NCI-H187 treated with DMSO at 0.1 percent for 48 hours (cell line): ENCODE results near the gene C2CD3.

Experiments used
- DNase-seq: peaks from one replicate; lab custom pipeline; 2025; lab: John Stamatoyannopoulos, UW

C2CD3 gene

DNA sequence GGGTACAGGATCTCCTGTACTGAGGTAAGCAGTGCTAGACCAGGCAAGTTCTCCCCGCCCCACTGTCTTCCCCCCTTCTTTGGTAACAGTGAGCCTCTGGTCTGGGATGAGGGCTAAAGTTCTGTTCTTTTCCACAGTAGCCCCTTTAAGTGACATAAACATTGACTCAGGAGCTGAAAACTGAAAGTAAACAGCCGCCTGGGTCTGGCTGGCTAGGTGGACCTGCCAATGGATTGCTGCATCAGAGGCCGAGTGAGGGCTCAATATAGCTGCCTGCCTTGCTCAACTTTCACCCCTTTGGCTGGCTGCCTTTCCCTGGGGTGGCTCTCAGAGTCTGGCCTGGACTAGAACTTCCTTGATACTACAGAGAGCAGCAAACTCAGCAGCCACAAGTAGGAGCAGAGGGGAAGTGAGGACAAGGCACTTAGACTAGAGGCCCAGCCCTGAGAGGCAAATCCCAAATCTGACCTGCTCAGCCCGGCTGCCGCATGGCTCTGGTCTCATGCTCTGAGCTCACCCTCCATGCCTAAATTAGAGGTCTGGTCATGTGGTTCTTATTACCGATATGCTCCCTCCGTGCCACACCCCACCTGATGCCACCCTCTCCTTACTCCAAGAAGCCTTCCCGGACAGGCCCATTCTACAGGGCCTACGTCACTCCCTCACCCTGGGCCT is 152.3 kb downstream of the C2CD3 start:
- no peak for DNase-seq

DNA sequence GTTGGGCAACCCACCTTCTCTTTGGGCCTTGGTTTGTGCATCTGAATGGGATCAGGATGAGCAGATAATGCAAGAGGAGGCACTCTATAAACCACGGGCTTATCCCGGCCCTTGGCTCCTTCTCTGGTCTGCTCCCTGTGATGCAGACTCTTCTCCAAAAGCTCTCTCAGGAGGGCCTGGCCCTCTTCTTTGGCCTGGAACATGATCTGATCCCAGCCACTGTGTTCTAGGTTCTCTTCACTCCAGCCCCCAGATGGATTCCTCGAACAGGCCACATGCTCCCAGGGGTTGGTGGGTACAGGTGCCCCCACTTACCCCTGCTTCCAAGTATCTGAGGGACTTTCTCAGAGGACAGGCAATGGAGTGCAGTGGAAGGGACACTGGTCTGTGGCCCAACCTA is 153.2 kb downstream of the C2CD3 start:
- DNase-seq = no peak

DNA sequence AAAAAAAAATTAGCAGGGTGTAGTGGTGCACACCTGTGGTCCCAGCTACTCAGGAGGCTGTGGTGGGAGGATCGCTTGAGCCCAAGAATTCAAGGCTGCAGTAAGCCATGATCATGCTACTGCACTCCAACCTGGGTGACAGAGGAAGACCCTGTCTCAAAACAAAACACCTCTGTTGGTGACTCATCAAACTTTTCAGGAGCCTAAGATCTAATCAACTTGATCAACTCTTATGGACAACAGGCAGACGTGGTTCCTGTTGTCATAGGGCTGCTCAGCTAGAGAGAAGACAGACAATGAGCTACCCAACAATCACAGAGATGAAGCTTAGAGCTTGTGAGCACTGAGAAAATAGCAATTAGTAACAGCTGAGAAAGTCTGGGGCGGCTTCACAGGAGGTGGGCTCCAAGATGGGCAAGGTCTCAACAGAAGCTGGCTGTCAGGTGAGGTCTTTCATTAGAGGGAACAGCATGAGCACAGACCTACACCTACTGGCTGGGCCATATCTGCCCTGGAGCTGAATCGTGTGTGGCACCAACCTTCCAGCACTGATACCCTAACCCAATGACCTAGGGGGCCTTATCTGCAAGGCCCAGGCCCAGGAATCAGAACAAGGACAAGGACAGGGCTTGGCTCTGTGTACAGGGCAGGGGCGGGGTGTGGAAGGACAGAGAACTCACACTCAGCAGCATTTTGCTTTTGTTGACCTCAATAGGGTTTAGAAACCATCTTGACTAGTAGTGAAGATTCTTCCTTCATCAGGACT is 154.7 kb downstream of the C2CD3 start:
- no peak for DNase-seq

DNA sequence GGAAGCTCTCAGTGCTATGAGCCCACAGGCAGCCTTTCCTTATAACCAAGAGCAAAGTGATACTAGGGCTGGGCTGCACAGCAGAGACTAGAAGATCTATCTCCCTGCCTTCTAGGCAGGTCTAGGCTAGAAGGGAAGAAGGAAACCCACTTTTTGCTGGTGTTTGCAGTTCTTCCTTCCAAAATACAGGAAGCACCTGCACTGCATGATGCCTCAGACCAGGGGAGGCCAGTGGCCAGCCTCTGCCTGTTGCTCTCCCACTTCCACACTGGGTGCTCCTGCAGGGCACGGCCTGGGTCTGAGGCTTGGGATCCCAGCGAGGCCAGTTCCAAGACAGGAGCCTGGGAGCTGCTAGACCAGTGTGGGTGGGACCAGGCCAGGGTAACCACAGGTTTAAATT is 155.9 kb downstream of the C2CD3 start:
- DNase-seq = no peak

DNA sequence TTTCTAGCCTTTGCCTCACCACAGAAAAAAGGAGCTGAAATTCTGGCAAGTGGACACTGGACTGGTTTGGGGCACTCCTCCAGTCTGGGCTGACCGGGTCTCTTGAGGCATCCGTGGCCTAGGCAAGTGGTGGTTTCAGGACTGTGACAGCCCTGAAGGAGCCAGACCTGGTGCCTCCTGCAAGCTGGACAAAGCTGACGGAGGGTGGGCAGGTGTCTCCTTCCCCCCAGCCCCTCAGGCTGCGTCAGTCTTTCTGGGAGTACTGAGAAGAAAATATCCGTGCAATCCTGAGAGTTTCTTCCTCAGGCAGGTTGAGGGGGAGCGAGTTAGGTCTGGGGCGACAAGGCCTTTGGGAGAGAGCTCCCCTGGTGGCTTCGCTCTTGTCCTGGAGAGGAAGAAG is 157.7 kb downstream of the C2CD3 start:
- no peak for DNase-seq

DNA sequence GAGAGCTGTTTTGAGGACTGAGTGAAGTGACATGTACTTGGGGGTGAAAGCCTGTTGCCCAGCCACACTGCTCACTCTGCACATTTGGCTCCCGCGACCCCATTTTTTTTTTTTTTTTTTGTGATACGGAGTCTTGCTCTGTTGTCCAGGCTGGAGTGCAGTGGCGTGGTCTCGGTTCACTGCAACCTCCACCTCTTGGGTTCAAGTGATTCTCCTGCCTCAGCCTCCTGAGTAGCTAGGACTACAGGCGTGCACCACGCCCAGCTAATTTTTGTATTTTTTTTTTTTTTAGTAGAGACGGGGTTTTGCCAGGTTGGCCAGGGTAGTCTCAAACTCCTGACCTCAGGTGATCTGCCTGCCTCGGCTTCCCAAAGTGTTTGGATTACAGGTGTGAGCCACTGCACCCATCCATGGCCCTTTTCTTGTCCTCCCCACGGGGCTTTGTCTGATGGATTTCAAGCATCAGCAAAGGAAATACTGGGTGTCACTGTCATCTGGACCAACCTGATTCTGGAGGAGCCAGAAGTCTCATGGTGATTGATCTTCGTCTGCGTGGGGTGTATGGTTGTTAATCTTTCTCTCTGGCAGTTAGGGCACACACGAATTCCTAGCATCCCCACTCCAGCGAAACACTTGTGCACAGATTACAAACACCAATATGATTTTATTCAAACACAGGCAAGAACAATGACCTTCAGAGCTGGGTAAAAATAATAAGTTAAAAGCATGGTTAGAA is 158.6 kb downstream of the C2CD3 start:
- no peak for DNase-seq

DNA sequence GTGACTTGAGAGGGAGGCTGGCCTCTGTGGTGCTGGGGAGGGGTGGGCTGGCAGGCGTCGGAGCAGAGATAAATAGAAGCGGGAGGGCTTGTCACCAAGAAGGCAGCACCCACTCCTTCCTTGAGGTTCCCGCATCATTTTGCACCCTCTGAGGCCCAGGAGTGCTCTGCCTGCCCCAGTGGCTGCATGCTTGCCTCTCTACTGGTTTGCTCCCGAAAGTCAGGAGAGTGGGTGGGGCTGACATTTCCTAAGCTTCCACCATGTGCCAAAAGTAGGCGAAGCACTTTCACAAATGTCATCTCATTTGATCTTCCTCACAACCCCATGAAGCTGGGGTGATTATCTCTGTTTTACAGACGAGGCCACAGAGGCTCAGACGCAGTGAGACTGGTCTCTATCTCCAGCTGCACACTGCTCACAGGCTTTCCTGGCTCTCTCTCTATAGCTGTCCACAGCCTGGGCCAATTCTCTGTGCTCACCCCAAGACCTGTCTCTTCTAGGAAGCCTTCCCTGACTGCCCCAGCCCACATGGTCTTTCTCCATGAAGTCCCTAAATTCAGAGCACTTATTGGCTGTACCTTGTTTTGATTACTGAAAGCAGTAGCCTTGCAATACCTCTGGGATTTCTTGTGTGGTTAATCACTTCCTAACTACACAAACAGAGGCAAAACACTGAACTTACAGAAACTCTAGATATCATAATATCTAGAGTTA is 159.3 kb downstream of the C2CD3 start:
- no peak for DNase-seq

DNA sequence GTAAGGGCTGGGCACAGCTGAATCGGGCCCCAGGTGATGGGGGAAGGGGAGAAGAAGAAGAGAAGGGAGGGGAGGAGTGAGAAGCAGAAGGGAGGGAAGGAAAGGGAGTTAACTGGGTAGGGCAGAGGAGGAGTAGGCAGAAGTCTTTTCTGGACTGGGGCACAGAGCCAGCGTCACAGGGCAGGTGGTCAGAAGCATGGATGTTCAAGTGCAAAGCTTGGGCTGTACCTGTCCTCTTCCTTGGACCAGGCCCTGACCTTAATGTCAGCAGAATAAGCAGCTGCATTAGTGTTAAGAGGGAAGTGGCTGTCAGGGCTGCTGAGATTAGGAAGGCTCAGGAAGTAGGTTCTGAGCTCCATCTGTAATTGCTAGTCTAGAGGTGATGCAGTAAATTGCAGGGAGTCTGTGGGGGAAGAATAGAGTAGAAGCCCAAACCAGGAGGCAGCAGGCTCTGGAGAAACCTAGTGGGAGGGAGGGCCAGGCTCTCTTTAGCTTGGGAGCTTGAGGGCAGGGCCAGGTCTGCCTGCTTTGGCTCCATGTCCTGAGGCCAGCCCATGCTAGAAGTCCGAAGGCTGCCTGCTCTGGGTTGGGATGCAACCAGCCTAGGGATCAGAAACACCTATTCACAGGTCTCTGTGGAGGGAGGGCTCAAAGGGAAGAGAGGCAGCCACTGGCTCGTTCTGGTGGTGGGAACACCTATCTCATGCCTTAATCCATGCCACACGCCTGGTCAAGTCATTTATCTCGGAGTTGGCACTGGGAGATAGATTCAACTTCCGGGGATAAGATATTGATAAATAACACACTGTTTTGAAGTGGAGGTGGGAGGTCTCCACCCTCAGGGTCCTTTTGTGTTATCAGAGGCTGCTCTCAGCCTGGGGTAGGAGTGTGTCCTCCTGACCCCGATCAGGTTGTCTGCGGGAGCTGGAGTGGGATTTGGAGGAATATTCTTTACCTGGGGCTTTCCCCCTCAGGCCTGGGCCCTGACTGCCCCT is 160.2 kb downstream of the C2CD3 start:
- DNase-seq = no peak

DNA sequence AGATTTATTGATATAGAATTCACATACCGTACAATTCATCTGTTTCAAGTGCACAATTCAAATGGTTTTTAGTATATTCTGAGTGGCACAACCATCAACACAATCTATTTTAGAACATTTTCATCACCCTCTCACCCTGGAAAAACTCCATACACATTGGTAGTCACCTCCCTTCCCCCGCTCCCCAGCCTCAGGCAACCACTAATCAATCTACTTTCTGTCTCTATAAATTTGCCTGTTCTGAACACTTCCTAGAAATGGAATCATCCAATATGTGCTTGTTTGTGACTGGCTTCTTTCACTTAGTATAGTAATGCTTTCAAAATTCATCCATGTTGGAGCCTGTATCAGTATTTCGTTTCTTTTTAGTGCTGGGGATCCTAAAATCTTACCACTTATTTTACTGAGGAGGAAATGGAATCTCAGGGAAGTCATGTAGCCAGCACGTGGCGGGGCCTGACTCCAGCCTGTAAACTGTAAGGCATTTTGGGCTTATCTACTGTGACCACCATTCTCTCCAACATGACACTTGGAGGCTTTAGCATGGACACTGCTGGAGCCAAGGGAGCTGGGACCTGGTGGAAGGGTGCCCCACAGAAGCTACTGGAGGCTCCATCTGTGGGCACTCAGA is 161.0 kb downstream of the C2CD3 start:
- DNase-seq = no peak

DNA sequence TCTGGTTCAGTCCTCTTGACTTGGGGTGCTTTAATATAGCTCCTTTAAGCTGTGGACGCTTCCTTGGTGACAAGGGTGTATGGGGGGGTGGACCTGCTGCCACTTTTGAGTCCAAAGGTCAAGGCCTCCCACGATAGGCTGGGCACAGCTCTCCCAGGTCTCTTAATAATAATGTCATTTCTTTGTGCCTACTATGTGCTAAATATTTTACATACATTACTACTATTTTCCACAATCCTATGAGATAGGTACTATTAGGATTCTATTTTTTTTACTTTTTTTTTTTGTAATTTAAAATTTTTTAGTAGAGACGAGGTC is 161.6 kb downstream of the C2CD3 start:
- no peak for DNase-seq

DNA sequence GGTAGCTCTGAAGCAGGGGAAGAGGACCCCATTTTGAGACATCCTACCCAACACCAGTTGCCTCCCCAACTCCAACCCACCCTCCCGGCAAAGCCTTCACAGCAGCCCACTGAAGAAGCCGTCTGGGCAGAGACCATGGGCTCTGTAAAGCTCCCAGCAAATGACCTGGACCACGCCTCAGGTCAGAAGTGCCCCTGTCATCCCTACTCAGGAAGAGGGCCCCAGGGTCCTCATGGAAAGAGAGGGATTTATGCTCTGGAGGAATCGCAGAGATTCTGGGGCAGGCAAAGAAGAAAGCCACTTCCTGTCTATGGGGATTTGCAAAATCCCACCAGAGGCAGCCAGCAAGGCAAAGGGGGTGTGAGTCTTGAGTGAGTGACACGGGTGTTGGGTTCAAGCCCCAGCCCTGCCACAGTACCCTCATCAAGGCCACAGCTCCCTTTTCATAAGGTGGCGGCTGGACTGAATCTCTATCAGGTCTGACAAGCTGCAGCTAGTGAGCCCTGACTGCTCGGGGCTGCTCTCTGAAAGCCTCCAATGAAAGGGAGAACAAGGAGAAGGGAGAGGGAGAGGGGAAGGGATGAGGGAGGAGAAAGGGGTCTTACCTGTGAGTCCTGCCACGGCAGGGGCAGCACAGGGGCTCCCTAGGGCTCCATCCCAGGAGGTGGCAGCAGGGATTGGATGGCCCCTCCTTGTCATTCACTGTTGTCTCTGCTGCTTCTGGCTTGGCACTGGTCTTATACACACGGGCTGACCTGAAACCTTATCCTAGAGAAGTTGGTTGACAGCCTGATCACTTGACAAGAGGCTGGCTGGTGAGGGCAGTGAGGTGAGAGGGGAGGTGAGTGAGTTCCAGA is 162.2 kb downstream of the C2CD3 start, which contains the start of gene UCP3:
TSS of gene UCP3 (minus strand) at position 713 of the 857 bp plus-strand sequence. CDS start 2,043 bp downstream, outside the sequence.
- DNase-seq = no peak

DNA sequence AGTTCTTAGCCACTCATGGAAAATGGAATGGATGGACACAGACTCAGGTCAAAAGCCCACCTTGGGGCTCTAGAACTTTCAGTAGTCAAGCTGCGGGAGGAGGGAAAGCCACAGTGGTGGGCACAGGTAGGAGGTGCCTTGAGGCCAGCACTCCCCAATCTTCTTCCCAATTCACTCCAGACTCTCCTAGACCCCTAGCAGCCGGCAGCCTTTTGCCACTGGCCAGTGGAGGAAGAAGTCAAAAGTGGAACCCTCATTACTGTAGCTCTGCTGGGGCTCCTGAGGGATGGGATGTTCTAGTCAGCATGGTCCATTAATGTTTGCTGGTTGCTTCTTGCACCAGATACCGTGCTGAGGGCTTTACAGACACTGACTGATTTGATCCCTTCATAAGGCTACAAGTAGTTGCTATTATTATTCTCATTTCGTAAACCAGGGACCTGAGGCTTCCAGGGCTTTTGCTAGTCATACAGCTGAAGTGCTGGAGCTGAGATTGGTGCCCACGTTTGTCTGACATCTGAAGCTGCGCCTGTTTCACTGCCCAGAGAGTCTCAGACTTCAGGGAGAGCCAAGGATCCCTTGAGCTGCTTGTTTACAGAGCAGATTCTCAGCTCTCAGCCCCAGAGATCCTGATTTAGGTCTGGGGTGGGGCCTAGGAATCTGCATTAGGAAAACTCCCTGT is 163.0 kb downstream of the C2CD3 start:
- no peak for DNase-seq

DNA sequence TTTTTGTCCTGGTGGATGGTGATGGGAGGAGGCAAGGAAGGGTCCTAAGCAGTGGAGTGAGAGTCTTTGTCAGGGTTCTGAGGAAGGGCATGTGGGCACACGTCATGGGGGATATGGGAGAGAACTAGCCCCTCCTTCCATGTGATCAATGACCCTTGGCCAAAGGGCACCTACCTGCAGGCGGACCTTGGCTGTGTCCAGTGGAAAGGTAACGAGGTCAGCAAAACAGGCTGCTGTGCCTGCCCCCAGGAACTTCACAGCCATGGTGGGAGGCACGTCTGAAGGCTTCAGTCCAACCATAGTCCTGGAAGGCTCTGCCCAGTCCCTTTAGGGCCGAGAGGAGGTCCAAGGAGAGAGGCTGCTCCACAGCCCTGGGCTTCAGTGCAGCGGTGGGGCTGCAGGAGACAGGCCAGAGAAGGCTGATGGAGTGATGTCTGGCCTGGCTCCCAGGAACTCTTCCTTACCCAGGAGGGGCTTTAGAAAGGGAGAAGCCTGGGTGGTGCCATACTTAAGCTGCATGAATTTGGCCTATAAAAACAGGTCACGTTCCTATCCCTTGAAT is 164.0 kb downstream of the C2CD3 start:
- no peak for DNase-seq

DNA sequence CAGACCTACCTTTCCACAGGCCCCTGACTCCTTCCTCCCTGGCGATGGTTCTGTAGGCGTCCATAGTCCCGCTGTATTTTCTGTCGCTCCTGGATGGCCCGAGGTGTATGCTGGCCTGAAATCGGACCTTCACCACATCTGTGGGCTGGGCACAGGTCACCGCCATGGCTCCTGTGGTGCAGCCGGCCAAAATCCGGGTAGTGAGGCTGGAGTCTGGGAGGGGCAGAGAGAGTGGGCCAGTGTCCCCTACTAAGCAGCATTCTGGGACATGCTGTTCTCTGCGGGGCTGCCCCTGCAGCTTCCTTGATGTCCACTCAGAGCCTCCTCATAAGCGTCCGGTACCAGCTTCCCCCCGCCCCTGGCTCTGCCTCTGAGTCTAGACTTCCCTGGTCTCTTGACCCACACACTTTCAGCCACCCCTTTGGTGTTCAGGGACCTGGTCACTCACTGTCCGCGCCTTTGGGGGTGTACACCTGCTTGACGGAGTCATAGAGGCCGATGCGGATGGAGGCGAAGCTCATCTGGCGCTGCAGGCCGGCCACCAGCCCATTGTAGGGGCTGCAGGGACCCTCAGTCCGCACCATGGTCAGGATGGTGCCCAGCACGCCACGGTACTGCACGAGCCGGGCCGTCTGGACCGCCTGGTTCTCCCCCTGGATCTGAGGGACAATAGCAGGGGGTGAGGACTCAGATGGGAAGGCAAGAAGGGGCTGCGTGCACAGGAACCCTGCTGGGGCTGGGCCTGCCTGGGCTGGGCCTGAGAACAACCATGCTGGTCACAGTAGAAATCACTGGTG is 164.9 kb downstream of the C2CD3 start:
- DNase-seq = no peak

DNA sequence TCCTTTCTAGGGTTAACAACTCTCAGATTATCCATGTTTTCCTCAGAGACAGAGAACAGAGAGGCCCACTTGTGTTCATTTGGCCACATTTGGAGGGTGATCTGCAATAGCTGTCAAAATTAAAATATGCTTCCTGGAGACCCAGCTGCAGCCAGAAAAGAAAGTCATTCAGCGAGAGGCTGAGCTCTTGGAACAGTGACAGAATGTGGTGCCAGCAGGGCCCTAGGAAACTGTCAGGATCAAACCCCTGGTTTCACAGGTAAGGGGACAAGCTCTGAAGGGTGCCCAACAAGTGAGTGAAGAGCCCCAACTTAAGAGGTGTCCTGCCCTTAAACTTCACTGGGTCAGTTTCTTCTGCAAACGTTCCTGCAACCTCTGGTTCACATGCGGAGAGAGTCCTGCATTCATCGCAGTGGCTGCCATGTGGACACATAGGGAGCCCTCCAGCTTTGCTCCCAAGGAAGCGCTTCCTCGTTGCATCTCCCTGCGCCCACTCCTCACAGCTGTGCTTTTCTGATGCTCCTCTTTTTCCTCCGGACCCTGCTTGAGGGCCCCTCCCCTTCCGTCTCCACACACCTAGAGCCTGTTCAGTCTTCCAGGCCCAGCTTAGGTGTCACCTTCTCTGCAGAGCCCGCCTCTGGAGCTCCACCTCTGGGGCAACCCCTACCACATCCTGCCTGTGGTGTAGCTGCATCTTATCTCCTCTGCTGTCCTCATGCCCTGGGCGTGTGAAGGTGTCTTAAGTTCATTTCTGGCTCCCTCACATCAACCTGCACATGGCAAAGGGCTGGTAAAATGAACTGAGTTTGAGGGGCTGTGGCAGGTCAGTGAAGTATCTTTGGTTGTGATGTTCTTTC is 165.8 kb downstream of the C2CD3 start:
- DNase-seq = no peak

DNA sequence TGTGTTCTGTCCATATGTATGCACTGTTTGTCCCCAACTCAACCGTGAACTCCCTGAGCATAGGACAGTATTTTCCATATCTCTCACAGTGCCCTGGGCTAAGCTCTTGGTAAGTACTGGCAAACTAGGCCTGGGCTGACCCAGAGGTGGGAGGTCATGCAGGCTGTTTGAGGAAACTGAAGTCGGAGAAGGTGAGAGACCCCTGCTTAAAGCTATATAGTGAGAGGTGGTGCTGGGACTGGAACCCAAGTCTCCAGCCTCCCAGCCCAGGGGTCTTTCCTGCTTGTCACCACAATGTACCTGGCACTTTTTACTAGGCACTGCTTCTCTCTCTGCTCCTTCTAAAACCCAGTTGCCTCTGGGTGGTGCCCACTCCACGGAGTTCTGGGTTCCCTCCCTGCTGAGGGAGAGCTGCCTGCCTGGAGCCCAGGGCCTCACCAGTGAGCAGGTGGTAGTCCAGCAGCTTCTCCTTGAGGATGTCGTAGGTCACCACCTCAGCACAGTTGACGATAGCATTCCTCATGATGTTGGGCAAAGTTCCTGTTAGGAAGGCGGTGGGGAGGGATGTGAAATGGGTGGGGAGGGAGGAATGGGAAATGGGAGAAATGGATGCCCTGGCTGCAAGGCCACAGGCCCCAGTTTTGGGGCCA is 166.6 kb downstream of the C2CD3 start:
- DNase-seq = no peak

DNA sequence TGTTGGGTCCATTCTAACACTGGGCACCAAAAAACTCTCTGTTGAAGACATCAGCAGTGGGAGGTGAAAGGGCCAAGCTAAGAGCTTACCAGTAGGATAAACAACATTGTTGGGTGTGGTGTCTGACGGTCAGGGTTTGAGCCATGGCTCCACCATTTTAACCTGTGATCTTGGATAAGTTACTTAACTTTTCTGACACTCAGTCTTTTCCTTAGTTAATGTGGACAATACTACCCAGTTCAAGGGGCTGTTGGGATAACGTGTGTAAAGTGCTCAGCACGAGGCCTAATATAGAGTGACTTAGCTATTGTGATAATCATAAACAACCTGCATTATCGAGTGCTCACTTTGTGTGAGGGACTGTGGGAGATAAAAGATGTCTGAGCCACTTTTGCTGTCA is 168.0 kb downstream of the C2CD3 start:
- DNase-seq = no peak
